Prostate gland (tissue), 2 donors: ENCODE measurements around the gene SCN5A.

Experiments used
- CTCF ChIP-seq, 4 experiments: fragments of 200-600 bp in 2 of 4; fragments of 450-650 bp in 2 of 4; sonication (generic) in 2 of 4; IDR thresholded peaks; 1 replicate in 3 of 4; 2 replicates in 1 of 4; pipeline ENCODE4 v1.5.1; 2016 to 2019; ENCODE audit warnings: antibody characterized with exemption in 4 of 4, mild to moderate bottlenecking in 2 of 4, moderate library complexity in 2 of 4
- POLR2A ChIP-seq: fragments of 450-650 bp; IDR thresholded peaks from one replicate; pipeline ENCODE4 v1.6.1; 2016; ENCODE audit warnings: antibody characterized with exemption, mild to moderate bottlenecking
- POLR2AphosphoS5 ChIP-seq: sonication (generic); formaldehyde crosslinking; IDR thresholded peaks from one replicate; pipeline ENCODE4 v1.6.1; 2017; ENCODE audit warnings: antibody characterized with exemption

- TF ChIP-seq CTCF (IDR thresholded peaks at IDR 0.05) (no peak), POLR2A (no peak), POLR2AphosphoS5 (no peak)
Measured at GRCh38 chr3:38574411-38575278, 74.8 kb downstream of the SCN5A start.
